Transverse colon (tissue), 4 donors: ENCODE data around the gene LENG8.

Source experiments
- POLR2AphosphoS5 ChIP-seq, 3 donors: sonication (generic); formaldehyde crosslinking; IDR thresholded peaks; one replicate each; pipeline ENCODE4 v1.6.1; 2016; ENCODE audit warnings: antibody characterized with exemption in 3 of 3
- TF ChIP-seq, protein P1 (sequence below), 5 experiments: fragments of 200-600 bp in 3 of 5; fragments of 450-650 bp in 2 of 5; sonication (generic) in 3 of 5; IDR thresholded peaks; 1 replicate in 2 of 5; 2 replicates in 3 of 5; pipeline ENCODE4 v1.5.1; 2016 to 2017; ENCODE audit warnings: antibody characterized with exemption in 5 of 5, inconsistent platforms in 3 of 5, mild to moderate bottlenecking in 2 of 5, moderate library complexity in 1 of 5

- no peak for TF ChIP-seq POLR2AphosphoS5 (IDR thresholded peaks at IDR 0.05)
- TF ChIP-seq, protein P1, sequence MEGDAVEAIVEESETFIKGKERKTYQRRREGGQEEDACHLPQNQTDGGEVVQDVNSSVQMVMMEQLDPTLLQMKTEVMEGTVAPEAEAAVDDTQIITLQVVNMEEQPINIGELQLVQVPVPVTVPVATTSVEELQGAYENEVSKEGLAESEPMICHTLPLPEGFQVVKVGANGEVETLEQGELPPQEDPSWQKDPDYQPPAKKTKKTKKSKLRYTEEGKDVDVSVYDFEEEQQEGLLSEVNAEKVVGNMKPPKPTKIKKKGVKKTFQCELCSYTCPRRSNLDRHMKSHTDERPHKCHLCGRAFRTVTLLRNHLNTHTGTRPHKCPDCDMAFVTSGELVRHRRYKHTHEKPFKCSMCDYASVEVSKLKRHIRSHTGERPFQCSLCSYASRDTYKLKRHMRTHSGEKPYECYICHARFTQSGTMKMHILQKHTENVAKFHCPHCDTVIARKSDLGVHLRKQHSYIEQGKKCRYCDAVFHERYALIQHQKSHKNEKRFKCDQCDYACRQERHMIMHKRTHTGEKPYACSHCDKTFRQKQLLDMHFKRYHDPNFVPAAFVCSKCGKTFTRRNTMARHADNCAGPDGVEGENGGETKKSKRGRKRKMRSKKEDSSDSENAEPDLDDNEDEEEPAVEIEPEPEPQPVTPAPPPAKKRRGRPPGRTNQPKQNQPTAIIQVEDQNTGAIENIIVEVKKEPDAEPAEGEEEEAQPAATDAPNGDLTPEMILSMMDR (IDR thresholded peaks at IDR 0.05), result no peak
Measured at GRCh38 chr19:54475706-54476105, 26.7 kb downstream of the LENG8 start.
